Stimulated activated CD4-positive, alpha-beta T cell treated with anti-CD3 and anti-CD28 coated beads, TNF-alpha, amount 100 ng/mL, for 4 hours (primary cell): ENCODE results near the gene IGSF23.
"Not testable (repeated sequence)": the region's sequence is repeated elsewhere in the genome, so short reads cannot be mapped to it uniquely, and the experiment has no call there.

Source experiments
- DNase-seq, 3 experiments: peaks; one replicate each; pipeline ENCODE4 v3.0.0-alpha.2; 2020; ENCODE audit warnings: low read depth in 3 of 3

The IGSF23 gene

DNA sequence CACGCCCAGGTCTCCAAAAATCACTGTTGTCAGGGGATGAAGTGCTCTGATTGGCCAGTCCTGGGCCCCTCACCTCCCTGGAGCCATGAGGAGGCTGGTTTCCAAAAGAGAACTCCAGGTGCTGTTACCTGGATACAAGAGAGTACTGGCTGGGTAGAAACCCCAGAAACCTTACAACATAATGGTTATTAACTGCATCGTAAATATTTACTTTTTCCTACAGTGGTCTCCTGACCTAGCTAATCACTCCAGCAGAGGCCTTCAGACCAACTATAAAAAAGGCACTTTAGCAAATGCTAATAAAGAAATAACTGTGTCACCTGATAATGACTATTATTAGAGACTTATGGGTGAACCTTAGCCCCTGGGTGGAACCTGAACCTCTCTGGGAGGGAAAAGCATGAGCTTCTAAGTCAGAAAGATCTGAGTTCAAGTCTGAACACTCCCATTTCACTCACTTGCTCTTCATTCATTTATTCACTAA, 1.5 kb upstream of the IGSF23 start:
- DNase-seq = no peak

- DNase-seq = no peak
Observed at GRCh38 chr19:44614313-44614712, 950 bp downstream of the IGSF23 start.

DNA sequence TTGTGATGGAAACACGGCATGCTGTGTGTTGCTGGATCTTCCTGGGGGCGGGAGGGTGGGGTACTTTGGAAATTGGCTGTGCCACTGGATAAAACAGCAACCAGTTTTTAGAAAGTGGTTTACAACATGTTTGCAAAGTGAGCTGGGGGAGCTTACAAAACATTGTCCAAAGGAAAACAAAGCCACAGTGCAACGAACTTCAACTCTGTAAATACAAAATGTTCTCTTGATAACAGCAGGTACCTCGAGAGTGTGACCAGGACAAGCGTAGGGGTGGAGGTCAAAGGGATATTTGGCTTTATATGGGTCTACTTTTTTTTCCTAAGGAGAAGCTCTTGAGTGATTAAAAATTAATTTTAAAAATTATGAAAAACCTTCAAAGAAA, 2.5 kb downstream of the IGSF23 start:
- no peak for DNase-seq

GRCh38 chr19:44617110-44617880, 3.9 kb downstream of the IGSF23 start:
- no peak for DNase-seq

DNA sequence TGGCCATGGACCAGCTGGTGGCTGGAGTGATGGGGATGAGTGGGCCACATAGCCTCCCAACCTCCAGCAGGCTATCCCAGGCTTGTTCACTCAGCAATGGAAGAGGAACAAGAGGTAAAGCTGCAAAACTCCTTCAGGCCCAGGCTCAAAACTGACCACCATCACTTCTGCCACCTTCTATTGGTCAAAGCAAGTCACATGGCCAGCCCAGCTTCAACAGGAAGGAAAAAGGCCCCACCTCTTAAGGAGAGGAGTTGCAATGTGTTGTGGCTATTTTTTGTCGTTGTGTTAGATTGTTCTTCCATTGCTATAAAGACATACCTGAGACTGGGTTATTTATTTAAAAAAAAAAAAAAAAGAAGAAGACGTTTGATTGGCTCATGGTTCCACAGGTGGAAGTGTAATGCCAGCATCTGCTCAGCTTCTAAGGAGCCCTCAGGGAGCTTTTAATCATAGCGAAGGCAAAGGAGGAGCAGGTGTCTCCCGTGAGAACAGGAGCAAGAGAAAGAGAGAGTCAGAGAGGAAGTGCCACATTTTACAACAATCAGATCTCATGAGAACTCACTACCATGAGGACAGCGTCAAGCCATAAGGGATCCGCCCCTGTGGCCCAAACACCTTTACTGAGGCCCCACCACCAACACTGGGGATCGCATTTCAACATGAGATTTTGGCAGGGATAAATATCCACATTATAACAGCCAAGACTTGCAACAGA, 5.4 kb downstream of the IGSF23 start:
- no peak for DNase-seq

DNA sequence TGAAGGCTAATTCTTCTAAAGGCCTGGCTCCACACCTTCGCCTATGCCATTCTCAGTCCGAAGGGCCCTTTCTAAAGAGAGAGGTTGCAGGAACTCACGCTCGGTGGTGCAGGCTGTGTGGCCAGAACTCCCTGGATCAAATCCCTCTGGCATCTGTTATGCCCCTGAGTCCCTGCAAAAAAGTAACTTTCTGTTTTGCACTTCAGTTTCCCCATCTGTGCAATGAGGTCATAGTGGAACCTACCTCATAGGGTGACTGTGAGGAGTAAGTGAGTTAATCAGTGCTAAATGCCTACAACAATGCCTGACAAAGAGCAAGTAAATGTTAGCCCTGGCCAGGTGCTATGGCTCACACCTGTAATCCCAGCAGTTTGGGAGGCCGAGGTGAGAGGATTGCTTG, 7.3 kb downstream of the IGSF23 start:
- DNase-seq = no peak

DNA sequence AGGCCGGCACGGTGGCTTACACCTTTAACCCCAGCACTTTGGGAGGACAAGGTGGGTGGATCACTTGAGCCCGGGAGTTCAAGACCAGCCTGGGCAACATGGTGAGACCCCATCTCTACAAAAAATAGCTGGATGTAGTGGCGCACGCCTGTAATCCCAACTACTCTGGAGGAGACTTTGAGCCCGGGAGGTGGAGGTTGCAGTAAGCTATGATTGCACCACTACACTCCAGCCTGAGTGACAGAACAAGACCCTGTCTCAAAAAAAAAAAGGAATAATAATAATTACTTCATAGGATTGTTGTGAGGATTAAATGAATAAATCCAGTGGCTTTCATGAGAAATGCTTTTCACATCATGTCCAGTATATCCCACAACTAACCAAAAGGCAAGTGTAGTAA, 8.0 kb downstream of the IGSF23 start:
- DNase-seq = no peak

DNA sequence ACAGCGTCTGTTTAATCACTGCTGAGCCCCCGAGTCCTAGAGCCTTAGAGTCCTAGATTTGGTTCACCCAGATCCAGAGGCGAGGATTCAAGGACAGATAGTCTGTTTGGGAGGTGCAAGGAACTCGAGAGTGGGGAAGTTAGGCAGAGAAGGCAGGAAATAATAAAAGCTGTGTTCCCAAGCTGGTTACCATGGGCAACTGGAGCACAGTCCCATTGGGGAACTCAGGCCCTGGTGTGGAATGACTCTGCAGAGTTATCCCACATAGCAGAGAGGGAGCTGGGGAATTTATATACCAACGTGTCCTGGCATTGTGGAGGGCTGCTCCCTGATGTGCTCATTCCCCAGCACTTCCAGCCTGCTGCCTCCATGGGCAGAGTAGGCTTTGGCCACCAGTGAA, 9.7 kb downstream of the IGSF23 start:
- no peak for DNase-seq

GRCh38 chr19:44623626-44624025, 10.3 kb downstream of the IGSF23 start:
- DNase-seq = no peak

DNA sequence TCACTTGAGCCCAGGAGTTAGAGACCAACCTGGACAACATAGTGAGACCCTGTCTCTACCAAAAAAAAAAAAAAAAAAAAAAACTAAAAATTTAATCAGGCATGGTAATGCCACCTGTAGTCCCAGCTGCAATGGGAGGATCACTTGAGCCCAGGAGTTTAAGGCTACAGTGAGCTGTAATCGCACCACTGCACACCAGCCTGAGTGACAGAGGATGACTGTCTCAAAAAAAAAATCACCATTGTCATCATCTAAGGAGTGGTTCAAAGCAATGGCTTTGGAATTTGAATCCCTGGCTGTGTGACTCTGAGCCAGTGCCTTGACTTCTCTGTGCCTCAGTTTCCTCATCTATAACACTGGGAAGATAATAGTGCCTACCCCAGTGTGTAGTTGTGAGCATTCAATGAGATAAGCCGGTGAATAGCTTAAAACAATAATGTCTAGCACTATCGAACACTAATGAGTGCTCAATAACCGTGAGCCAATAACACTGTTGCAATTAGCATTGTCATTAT, 11.5 kb downstream of the IGSF23 start:
- DNase-seq = no peak

GRCh38 chr19:44625637-44626036, 12.3 kb downstream of the IGSF23 start:
- DNase-seq = not testable (repeated sequence)

GRCh38 chr19:44626048-44626624, 12.8 kb downstream of the IGSF23 start:
- no peak for DNase-seq

DNA sequence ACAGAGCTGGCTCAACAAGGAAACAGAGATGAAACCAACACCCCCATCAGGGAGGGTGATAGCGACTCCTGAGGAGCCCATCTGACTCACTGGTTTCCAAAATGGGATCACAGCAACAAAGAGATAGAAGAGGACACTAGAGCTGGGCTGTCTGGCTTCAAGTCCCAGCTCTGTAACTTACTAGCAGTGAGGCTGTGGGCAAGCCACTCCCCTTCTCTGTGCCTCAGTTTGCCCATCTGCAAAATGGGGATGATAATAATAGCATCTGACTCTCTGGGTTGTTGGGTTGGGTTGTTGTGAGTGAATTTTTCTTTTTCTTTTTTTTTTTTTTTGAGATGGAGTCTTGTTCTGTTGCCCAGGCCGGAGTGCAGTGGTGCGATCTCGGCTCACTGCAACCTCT, 14.3 kb downstream of the IGSF23 start:
- no peak for DNase-seq

GRCh38 chr19:44628793-44629192, 15.4 kb downstream of the IGSF23 start:
- DNase-seq = no peak

DNA sequence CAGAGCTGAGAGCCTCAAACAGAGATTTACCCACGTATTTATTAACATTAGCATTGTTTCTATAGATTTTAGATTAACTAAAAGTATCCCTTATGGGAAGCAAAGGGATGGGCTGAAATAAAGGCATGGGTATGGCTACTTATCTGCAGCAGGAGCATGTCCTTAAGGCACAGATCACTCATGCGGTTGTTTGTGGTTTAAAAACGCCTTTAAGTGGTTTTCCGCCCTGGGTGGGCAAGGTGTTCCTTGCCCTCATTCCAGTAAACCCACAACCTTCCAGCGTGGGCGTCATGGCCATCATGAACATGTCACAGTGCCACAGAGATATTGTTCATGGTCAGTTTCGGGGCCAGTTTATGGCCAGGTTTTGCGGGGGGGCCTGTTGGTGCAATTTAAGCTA, 18.2 kb downstream of the IGSF23 start:
- DNase-seq = not testable (repeated sequence)

DNA sequence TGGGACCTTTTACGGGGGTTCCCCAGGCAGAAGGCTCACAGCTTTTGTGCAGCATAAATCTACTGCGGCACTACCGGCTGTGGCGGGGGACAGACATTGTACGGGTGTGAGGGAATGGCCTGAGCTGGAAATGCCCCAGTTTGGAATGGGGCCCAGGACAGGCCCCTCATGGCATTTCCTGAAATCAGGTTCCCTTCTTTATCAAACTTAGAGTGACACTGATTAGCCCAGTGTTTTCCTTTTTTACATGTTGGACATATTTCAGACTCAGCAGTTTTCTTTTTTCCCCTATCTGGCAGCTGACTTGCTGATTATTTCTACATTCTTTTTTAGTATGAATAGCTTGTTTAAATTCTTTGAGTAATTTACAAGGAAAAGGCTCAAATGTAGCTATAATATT, 20.7 kb downstream of the IGSF23 start:
- DNase-seq = not testable (repeated sequence)

GRCh38 chr19:44634785-44635184, 21.4 kb downstream of the IGSF23 start:
- DNase-seq = no peak

- no peak for DNase-seq
Observed at GRCh38 chr19:44635581-44636438, 22.4 kb downstream of the IGSF23 start.

DNA sequence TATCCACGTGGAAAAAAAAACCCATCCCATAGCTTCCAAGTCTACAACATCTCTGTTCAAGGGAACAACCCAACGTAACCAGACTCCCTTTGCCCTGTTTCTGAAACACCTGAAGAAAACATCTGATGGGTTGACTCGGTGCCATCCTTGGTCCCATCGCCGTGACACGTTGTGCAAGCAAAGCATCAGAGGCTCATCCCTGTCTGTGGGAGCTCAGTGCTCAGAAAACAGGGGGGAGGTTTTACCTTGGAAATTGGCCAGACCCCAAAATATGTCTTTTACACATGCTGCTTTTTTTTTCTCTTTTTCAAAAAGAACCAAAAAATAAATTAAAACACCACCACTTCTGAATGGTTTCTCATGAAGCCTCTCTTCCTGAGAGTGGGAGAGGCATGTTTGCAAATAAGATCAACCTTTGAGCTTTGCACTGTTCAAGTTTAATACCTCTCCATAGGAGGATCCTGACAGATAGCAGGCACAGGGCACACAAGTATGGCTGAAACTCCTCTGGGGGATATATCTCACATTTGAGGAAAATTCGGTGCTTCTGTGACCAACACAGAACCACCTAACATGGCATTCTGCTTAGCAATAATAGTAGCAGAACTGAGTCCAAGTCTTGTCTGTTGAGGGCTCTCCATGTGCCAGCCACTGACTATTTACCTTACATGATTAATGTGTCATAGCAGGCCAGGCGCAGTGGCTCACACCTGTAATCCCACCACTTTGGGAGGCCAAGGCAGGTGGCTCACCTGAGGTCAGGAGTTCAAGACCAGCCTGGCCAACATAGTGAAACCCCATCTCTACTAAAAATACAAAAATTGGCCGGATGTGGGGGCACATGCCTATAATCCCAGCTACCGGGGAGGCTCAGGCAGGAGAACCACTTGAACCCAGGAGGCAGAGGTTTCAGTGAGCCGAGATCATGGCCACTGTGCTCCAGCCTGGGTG, 23.4 kb downstream of the IGSF23 start:
- DNase-seq = no peak

DNA sequence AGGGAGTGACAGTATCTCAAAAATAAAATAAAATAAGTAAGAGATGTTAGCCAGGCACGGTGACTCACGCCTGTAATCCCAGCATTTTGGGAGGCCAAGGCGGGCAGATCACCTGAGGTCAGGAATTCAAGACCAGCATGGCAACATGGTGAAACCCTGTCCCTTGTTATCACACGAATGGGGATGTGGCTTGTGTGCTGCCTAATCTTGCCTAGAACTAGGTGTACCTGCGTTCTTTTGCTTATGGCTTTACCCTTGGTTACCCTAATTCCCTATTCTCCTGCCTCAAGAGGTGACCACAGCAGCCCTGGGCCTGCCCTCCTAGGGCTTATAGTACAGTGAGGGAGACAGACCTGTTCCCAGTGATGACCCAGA, 24.0 kb downstream of the IGSF23 start:
- DNase-seq = no peak

- no peak for DNase-seq
Observed at GRCh38 chr19:44640518-44640917, 27.2 kb downstream of the IGSF23 start.
